GM12875 (cell line): ENCODE measurements around the gene SYNRG.

Experiments
- H3K4me3 ChIP-seq: one replicate; pipeline ENCODE4 v1.5.1; 2011; ENCODE audit warnings: low read depth, low read length, control low read depth
- CTCF ChIP-seq: IDR thresholded peaks from 2 replicates; pipeline ENCODE4 v1.5.1; 2011; ENCODE audit warnings: low read depth, mild to moderate bottlenecking, control low read depth, inconsistent platforms, low read length, moderate library complexity, borderline replicate concordance; ENCODE audit not compliant: insufficient read depth

The SYNRG gene

GRCh38 chr17:37475731-37476420 is 133.3 kb downstream of the SYNRG start:
- no peak for TF ChIP-seq CTCF
- H3K4me3 ChIP-seq: no peak overlapping the region

GRCh38 chr17:37470181-37470580 is 139.0 kb downstream of the SYNRG start:
- H3K4me3 ChIP-seq: no peak overlapping the region
- no peak for TF ChIP-seq CTCF

- H3K4me3 ChIP-seq: no peak overlapping the region
- no peak for TF ChIP-seq CTCF
Observed at GRCh38 chr17:37466471-37466870, 142.7 kb downstream of the SYNRG start.

- no peak for TF ChIP-seq CTCF
- H3K4me3 ChIP-seq: no peak overlapping the region
Observed at GRCh38 chr17:37465069-37465616, 144.1 kb downstream of the SYNRG start.
